GM23338 (cell line): ENCODE data around the gene ZNF284. TPM values are rescaled to one million over a fixed set of nuclear protein-coding genes. Genes with fewer than 3 reads are reported as not detected.

ENCODE experiments used
- ATAC-seq: fragments of 200-7000 bp; cut with Tn5 transposase; 3 replicates; pipeline ENCODE4 v1.9.1; 2020
- DNase-seq: peaks from one replicate; pipeline ENCODE4 v3.0.0-alpha.2; 2015; ENCODE audit warnings: low spot score
- H2AFZ ChIP-seq: fragments of 200-600 bp; sonication (generic); 2 replicates; pipeline ENCODE4 v1.8.0; 2016; ENCODE audit warnings: antibody characterized with exemption, mild to moderate bottlenecking, moderate library complexity
- H3F3A ChIP-seq: fragments of 200-600 bp; sonication (generic); replicated peaks from 2 replicates; pipeline ENCODE4 v1.8.0; 2017; ENCODE audit warnings: antibody characterized with exemption, mixed run types, low read depth
- H3K27ac ChIP-seq: fragments of 200-600 bp; sonication (generic); 2 replicates; pipeline ENCODE4 v1.6.1; 2016; ENCODE audit warnings: low read depth
- H3K27me3 ChIP-seq: fragments of 200-600 bp; sonication (generic); 2 replicates; pipeline ENCODE4 v1.8.0; 2016; ENCODE audit warnings: mild to moderate bottlenecking, mixed run types, moderate library complexity; ENCODE audit not compliant: insufficient read depth
- H3K36me3 ChIP-seq: fragments of 200-600 bp; sonication (generic); 2 replicates; pipeline ENCODE4 v1.8.0; 2016; ENCODE audit warnings: mild to moderate bottlenecking; ENCODE audit not compliant: insufficient read depth
- H3K4me1 ChIP-seq: fragments of 200-600 bp; sonication (generic); 2 replicates; pipeline ENCODE4 v1.8.0; 2016; ENCODE audit warnings: mild to moderate bottlenecking, moderate library complexity; ENCODE audit not compliant: insufficient read depth
- H3K4me2 ChIP-seq: fragments of 200-600 bp; sonication (generic); 2 replicates; pipeline ENCODE4 v1.7.1; 2017; ENCODE audit warnings: mixed run types
- H3K4me3 ChIP-seq: fragments of 200-600 bp; sonication (generic); 2 replicates; pipeline ENCODE4 v1.6.1; 2016; ENCODE audit warnings: mixed run types
- H3K79me2 ChIP-seq: fragments of 200-600 bp; sonication (generic); replicated peaks from 2 replicates; pipeline ENCODE4 v1.8.0; 2017; ENCODE audit warnings: mild to moderate bottlenecking; ENCODE audit not compliant: insufficient read depth
- H3K9me2 ChIP-seq: fragments of 200-600 bp; sonication (generic); 2 replicates; pipeline ENCODE4 v1.8.0; 2017; ENCODE audit not compliant: insufficient read depth
- H4K20me1 ChIP-seq: fragments of 200-600 bp; sonication (generic); replicated peaks from 2 replicates; pipeline ENCODE4 v1.8.0; 2017; ENCODE audit warnings: mild to moderate bottlenecking; ENCODE audit not compliant: insufficient read depth
- H3K27ac Mint-ChIP-seq: 2 replicates; pipeline ENCODE4 v1.8.0; 2020; ENCODE audit warnings: inconsistent platforms, mild to moderate bottlenecking, moderate library complexity, mixed read lengths
- H3K27me3 Mint-ChIP-seq: 3 replicates; pipeline ENCODE4 v1.8.0; 2022; ENCODE audit warnings: low read depth, mild to moderate bottlenecking, moderate library complexity, mixed read lengths, inconsistent platforms; ENCODE audit not compliant: insufficient read depth, poor library complexity
- H3K36me3 Mint-ChIP-seq: 3 replicates; pipeline ENCODE4 v1.8.0; 2021; ENCODE audit warnings: low read depth, mild to moderate bottlenecking, inconsistent platforms, moderate library complexity, mixed read lengths
- H3K4me1 Mint-ChIP-seq: 3 replicates; pipeline ENCODE4 v1.8.0; 2020; ENCODE audit warnings: mild to moderate bottlenecking, inconsistent platforms, mixed read lengths
- H3K4me3 Mint-ChIP-seq: 3 replicates; pipeline ENCODE4 v1.8.0; 2021; ENCODE audit warnings: moderate library complexity, mild to moderate bottlenecking, inconsistent platforms, mixed read lengths
- H3K9me3 Mint-ChIP-seq: 3 replicates; pipeline ENCODE4 v1.8.0; 2020; ENCODE audit warnings: moderate library complexity, mild to moderate bottlenecking, inconsistent platforms, mixed read lengths
- CREB1 ChIP-seq: fragments of 250-450 bp; sonication (Bioruptor Pico); IDR thresholded peaks from 2 replicates; pipeline ENCODE4 v1.5.0; 2020; ENCODE audit warnings: low read depth, mild to moderate bottlenecking, moderate library complexity
- ETS1 ChIP-seq: IDR thresholded peaks from 2 replicates; pipeline ENCODE4 v1.6.1; 2016; ENCODE audit warnings: antibody characterized with exemption
- JUNB ChIP-seq: IDR thresholded peaks from one replicate; pipeline ENCODE4 v1.6.1; 2016; ENCODE audit warnings: antibody characterized with exemption; ENCODE audit not compliant: unreplicated experiment
- NANOG ChIP-seq: IDR thresholded peaks from 2 replicates; pipeline ENCODE4 v1.6.1; 2016; ENCODE audit warnings: antibody characterized with exemption, borderline replicate concordance
- ZNF114 ChIP-seq: fragments of 250-450 bp; sonication (Bioruptor Pico); IDR thresholded peaks from 2 replicates; pipeline ENCODE4 v1.5.0; 2020; ENCODE audit warnings: mild to moderate bottlenecking, moderate library complexity
- polyA plus RNA-seq: library from polyadenylated mRNA; unstranded; fragments of >200 nt; fragmentation: Nextera tagmentation; extraction: Ambion mirVana; gene quantifications from 2 replicates; pipeline ENCODE4 v1.2.1, GENCODE V29; 2016
- total RNA-seq: library from RNA; depleted of rRNA; stranded (reverse); fragments of >200 nt; shearing (Covaris generic); gene quantifications from 2 replicates; pipeline ENCODE4 v1.2.3, GENCODE V29; 2014
- TF ChIP-seq, protein P1 (sequence below): fragments of 250-450 bp; sonication (Bioruptor Pico); IDR thresholded peaks from 2 replicates; pipeline ENCODE4 v1.5.0; 2020; ENCODE audit warnings: mild to moderate bottlenecking, moderate library complexity

The ZNF284 gene
- total and polyA plus RNA-seq, 2 experiments from 2014 or later, result 1.4 to 3.1 TPM

DNA sequence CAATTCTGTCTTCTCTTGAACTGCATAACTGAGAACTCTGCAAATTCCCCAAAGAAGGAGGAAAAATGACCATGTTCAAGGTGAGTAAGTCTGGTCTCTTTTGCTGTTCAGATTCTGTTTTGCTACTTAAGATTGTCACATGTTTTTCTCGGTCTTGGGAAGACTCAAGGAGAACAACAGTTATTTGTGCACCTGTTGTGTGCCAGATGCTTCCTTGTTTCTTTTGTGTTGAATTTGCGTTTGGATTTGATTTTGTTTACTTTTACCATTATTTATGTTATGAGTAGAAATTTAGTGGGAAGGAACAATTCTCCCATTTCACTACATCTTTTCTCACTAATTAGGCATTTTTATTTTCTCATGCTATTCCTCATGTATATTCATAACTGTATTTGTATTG lies 4.4 kb downstream of the ZNF284 start (continued):
- TF ChIP-seq, protein P1, sequence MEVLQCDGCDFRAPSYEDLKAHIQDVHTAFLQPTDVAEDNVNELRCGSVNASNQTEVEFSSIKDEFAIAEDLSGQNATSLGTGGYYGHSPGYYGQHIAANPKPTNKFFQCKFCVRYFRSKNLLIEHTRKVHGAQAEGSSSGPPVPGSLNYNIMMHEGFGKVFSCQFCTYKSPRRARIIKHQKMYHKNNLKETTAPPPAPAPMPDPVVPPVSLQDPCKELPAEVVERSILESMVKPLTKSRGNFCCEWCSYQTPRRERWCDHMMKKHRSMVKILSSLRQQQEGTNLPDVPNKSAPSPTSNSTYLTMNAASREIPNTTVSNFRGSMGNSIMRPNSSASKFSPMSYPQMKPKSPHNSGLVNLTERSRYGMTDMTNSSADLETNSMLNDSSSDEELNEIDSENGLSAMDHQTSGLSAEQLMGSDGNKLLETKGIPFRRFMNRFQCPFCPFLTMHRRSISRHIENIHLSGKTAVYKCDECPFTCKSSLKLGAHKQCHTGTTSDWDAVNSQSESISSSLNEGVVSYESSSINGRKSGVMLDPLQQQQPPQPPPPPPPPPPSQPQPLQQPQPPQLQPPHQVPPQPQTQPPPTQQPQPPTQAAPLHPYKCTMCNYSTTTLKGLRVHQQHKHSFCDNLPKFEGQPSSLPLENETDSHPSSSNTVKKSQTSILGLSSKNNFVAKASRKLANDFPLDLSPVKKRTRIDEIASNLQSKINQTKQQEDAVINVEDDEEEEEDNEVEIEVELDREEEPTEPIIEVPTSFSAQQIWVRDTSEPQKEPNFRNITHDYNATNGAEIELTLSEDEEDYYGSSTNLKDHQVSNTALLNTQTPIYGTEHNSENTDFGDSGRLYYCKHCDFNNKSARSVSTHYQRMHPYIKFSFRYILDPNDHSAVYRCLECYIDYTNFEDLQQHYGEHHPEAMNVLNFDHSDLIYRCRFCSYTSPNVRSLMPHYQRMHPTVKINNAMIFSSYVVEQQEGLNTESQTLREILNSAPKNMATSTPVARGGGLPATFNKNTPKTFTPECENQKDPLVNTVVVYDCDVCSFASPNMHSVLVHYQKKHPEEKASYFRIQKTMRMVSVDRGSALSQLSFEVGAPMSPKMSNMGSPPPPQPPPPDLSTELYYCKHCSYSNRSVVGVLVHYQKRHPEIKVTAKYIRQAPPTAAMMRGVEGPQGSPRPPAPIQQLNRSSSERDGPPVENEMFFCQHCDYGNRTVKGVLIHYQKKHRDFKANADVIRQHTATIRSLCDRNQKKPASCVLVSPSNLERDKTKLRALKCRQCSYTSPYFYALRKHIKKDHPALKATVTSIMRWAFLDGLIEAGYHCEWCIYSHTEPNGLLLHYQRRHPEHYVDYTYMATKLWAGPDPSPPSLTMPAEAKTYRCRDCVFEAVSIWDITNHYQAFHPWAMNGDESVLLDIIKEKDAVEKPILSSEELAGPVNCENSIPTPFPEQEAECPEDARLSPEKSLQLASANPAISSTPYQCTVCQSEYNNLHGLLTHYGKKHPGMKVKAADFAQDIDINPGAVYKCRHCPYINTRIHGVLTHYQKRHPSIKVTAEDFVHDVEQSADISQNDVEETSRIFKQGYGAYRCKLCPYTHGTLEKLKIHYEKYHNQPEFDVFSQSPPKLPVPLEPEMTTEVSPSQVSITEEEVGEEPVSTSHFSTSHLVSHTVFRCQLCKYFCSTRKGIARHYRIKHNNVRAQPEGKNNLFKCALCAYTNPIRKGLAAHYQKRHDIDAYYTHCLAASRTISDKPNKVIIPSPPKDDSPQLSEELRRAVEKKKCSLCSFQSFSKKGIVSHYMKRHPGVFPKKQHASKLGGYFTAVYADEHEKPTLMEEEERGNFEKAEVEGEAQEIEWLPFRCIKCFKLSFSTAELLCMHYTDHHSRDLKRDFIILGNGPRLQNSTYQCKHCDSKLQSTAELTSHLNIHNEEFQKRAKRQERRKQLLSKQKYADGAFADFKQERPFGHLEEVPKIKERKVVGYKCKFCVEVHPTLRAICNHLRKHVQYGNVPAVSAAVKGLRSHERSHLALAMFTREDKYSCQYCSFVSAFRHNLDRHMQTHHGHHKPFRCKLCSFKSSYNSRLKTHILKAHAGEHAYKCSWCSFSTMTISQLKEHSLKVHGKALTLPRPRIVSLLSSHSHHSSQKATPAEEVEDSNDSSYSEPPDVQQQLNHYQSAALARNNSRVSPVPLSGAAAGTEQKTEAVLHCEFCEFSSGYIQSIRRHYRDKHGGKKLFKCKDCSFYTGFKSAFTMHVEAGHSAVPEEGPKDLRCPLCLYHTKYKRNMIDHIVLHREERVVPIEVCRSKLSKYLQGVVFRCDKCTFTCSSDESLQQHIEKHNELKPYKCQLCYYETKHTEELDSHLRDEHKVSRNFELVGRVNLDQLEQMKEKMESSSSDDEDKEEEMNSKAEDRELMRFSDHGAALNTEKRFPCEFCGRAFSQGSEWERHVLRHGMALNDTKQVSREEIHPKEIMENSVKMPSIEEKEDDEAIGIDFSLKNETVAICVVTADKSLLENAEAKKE (CRISPR knock-in tag), result no peak

DNA sequence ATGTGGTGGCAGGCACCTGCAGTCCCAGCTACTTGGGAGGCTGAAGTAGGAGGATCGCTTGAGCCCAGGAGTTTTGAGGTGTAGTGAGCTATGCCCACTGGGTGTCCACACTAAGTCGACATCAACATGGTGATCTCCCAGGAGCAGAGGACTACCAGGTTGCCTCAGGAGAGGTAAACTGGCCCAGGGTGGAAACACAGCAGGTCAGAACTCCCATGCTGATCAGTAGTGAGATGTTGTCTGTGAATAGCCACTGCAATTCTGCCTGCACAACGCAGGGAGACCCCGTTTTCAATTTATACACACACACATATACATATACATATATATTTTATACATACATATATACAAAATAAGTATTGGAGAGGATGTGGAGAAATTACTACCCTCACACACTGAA lies 20.1 kb downstream of the ZNF284 start:
- peaks cover 6% of the 10 kb centered on the region for H3K27me3 Mint-ChIP-seq
- no peak for DNase-seq

More for the DNA sequence above, 20.1 kb downstream of the ZNF284 start:
- no peaks in the 10 kb centered on the region for H3F3A ChIP-seq
- no peak overlapping the region for H3K4me2 ChIP-seq
- no peaks in the 10 kb centered on the region for H3K36me3 ChIP-seq
- H2AFZ ChIP-seq, result no peak overlapping the region
- TF ChIP-seq NANOG (no peak), CREB1 (no peak), JUNB (no peak), ETS1 (no peak), ZNF114 (CRISPR knock-in tag) (no peak)
- Mint-ChIP-seq H3K36me3 (no peaks in the 10 kb centered on the region), H3K9me3 (no peaks in the 10 kb centered on the region), H3K4me3 (no peak overlapping the region), H3K27ac (no peak overlapping the region), H3K4me1 (peaks cover 4% of the 10 kb centered on the region; the same call in 1 of the 3 replicates)
- no peak for ATAC-seq
- no peaks in the 10 kb centered on the region for H3K27me3 ChIP-seq
- H3K4me1 ChIP-seq, result no peaks in the 10 kb centered on the region
- no peaks in the 10 kb centered on the region for H3K9me2 ChIP-seq
- H3K27ac ChIP-seq, result no peak overlapping the region
- no peaks in the 10 kb centered on the region for H4K20me1 ChIP-seq
- H3K79me2 ChIP-seq, result peaks cover 19% of the 10 kb centered on the region
- no peak overlapping the region for H3K4me3 ChIP-seq
